Cardiac muscle cell (in vitro differentiated cells and primary cell): Measurements from ENCODE around the gene COMMD3. TPM values are rescaled to one million over a fixed set of nuclear protein-coding genes. Genes with fewer than 3 reads are reported as not detected.

Source experiments
- DNase-seq, 2 donors: peaks; one replicate each; pipeline versions ENCODE4 v3.0.0 to v3.0.0-alpha.2; 2010 to 2017; ENCODE audit warnings: low read depth in 1 of 2, low spot score in 1 of 2
- H3K27ac ChIP-seq: fragments of 200-600 bp; sonication (generic); 2 replicates; pipeline ENCODE4 v1.5.1; 2016
- H3K27me3 ChIP-seq: fragments of 200-600 bp; sonication (generic); 2 replicates; pipeline ENCODE4 v1.6.0; 2016; ENCODE audit warnings: control low read depth
- H3K36me3 ChIP-seq: fragments of 200-600 bp; sonication (generic); 2 replicates; pipeline ENCODE4 v1.5.1; 2016; ENCODE audit warnings: control low read depth
- H3K4me1 ChIP-seq: fragments of 200-600 bp; sonication (generic); 2 replicates; pipeline ENCODE4 v1.8.1; 2017; ENCODE audit warnings: low read depth, mild to moderate bottlenecking, mixed run types
- H3K4me3 ChIP-seq: fragments of 200-600 bp; sonication (generic); 2 replicates; pipeline ENCODE4 v1.5.1; 2016; ENCODE audit warnings: mild to moderate bottlenecking
- H3K9me3 ChIP-seq: fragments of 200-600 bp; sonication (generic); 2 replicates; pipeline ENCODE4 v1.5.1; 2017; ENCODE audit warnings: low read depth, mild to moderate bottlenecking, control low read depth
- polyA plus RNA-seq: library from polyadenylated mRNA; unstranded; fragments of >200 nt; fragmentation: Nextera tagmentation; extraction: Ambion mirVana; gene quantifications from 2 replicates; pipeline ENCODE4 v1.2.1, GENCODE V29; 2016
- total RNA-seq: library from RNA; depleted of rRNA; stranded (reverse); fragments of >200 nt; gene quantifications from 2 replicates; pipeline ENCODE4 v1.2.3, GENCODE V29; 2016
- TF ChIP-seq, protein P1 (sequence below): IDR thresholded peaks from 2 replicates; pipeline ENCODE4 v1.5.1; 2012; ENCODE audit warnings: low read depth, mild to moderate bottlenecking, low read length

The COMMD3 gene
- total and polyA plus RNA-seq, 2 experiments from 2014 or later, result 54.3 to 132 TPM

- peaks cover 93% of the 10 kb centered on the region for H3K27me3 ChIP-seq
Observed at GRCh38 chr10:22341190-22341925, 25.2 kb downstream of the COMMD3 start.

GRCh38 chr10:22341926-22342196 lies 25.7 kb downstream of the COMMD3 start:
- Histone ChIP-seq H3K4me3 (peak overlapping the region; percentile 78), H3K27me3 (peaks cover 93% of the 10 kb centered on the region), H3K36me3 (no peaks in the 10 kb centered on the region), H3K9me3 (no peaks in the 10 kb centered on the region), H3K27ac (no peak overlapping the region), H3K4me1 (peaks cover 9% of the 10 kb centered on the region)
- TF ChIP-seq, protein P1, sequence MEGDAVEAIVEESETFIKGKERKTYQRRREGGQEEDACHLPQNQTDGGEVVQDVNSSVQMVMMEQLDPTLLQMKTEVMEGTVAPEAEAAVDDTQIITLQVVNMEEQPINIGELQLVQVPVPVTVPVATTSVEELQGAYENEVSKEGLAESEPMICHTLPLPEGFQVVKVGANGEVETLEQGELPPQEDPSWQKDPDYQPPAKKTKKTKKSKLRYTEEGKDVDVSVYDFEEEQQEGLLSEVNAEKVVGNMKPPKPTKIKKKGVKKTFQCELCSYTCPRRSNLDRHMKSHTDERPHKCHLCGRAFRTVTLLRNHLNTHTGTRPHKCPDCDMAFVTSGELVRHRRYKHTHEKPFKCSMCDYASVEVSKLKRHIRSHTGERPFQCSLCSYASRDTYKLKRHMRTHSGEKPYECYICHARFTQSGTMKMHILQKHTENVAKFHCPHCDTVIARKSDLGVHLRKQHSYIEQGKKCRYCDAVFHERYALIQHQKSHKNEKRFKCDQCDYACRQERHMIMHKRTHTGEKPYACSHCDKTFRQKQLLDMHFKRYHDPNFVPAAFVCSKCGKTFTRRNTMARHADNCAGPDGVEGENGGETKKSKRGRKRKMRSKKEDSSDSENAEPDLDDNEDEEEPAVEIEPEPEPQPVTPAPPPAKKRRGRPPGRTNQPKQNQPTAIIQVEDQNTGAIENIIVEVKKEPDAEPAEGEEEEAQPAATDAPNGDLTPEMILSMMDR, result no peak
- DNase-seq, result no peak

More at GRCh38 chr10:22341190-22341925, 25.2 kb downstream of the COMMD3 start:
- DNase-seq, result peak in 1 of 2 donors; percentile 59
- H3K27ac ChIP-seq, result no peak overlapping the region
- peak overlapping the region; percentile 78 for H3K4me3 ChIP-seq
- no peaks in the 10 kb centered on the region for H3K9me3 ChIP-seq
- H3K36me3 ChIP-seq, result no peaks in the 10 kb centered on the region
- TF ChIP-seq, protein P1, result no peak
- peaks cover 14% of the 10 kb centered on the region for H3K4me1 ChIP-seq

DNA sequence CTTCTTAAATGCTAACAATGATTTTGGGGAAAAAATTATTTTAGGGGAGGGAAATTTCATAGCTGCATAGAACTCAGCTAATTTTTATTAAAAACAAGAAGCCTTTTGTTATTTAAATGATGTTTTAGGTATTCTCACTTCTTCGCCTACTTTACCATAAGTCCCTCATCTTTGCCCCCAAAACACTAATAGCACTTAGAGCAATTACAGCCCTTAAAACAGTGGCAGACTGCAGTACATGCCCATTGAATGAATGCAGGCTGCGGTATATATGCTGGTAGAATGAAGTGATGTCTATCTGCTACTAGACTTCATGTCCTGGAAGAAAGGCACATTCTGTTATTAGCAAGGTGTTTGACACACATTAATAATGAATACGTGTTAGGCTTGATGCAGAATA lies 26.2 kb downstream of the COMMD3 start:
- no peak overlapping the region for H3K4me3 ChIP-seq
- H3K27ac ChIP-seq, result no peak overlapping the region
- H3K4me1 ChIP-seq, result peaks cover 8% of the 10 kb centered on the region
- H3K36me3 ChIP-seq, result no peaks in the 10 kb centered on the region
- peaks cover 93% of the 10 kb centered on the region for H3K27me3 ChIP-seq
- TF ChIP-seq, protein P1, result no peak
- DNase-seq, result no peak
- H3K9me3 ChIP-seq, result no peaks in the 10 kb centered on the region

DNA sequence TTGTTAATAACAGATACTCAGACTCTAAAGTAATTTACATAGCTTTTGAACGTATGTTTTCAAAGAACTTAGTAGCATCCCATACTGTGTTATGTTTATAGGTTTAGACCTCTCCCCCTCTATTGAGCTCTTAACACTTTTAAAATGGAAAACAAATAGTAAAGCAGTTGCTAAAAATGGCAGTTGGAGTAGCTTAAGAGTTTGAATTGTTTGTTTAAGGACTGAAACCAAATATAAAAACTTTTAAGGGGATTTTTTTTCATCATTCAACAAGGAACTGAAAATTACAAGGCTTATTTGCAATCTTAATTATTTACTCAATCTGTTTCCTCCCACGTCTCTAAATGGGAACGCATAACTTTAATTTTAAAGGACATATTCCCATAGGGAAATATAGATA lies 27.5 kb downstream of the COMMD3 start:
- H3K4me1 ChIP-seq, result peaks cover 8% of the 10 kb centered on the region
- DNase-seq, result no peak
- H3K27me3 ChIP-seq, result peaks cover 93% of the 10 kb centered on the region
- TF ChIP-seq, protein P1, result no peak
- H3K4me3 ChIP-seq, result no peak overlapping the region
- no peaks in the 10 kb centered on the region for H3K9me3 ChIP-seq
- H3K27ac ChIP-seq, result no peak overlapping the region
- H3K36me3 ChIP-seq, result no peaks in the 10 kb centered on the region

- no peak for DNase-seq
- H3K4me3 ChIP-seq, result no peak overlapping the region
- H3K9me3 ChIP-seq, result no peaks in the 10 kb centered on the region
- TF ChIP-seq, protein P1, result no peak
- H3K4me1 ChIP-seq, result peaks cover 8% of the 10 kb centered on the region
- peaks cover 93% of the 10 kb centered on the region for H3K27me3 ChIP-seq
- no peak overlapping the region for H3K27ac ChIP-seq
- no peaks in the 10 kb centered on the region for H3K36me3 ChIP-seq
Observed at GRCh38 chr10:22344249-22344648, 28.1 kb downstream of the COMMD3 start.
